ENCODE measurements around the gene SCARF2. TPM values are rescaled to one million over a fixed set of nuclear protein-coding genes. Genes with fewer than 3 reads are reported as not detected.

Gene SCARF2
- total RNA-seq, 1 donor from 2014 or later, result 15.8 TPM

- DNase-seq (ENCODE audit: low read depth, low spot score), result no peak
Observed at GRCh38 chr22:20440637-20441591, 3.3 kb upstream of the SCARF2 start.

GRCh38 chr22:20439928-20440575 lies 2.4 kb upstream of the SCARF2 start:
- no peak for DNase-seq (ENCODE audit: low read depth, low spot score)

- DNase-seq (ENCODE audit: low read depth, low spot score), result no peak
Observed at GRCh38 chr22:20439556-20439927, 1.9 kb upstream of the SCARF2 start.

- no peak for DNase-seq (ENCODE audit: low read depth, low spot score)
Observed at GRCh38 chr22:20438678-20439492, 1.3 kb upstream of the SCARF2 start.

GRCh38 chr22:20438427-20438677 lies 727 bp upstream of the SCARF2 start:
- DNase-seq (ENCODE audit: low read depth, low spot score), result no peak

GRCh38 chr22:20436768-20437612 lies 635 bp downstream of the SCARF2 start:
- DNase-seq (ENCODE audit: low read depth, low spot score), result no peak

- DNase-seq (ENCODE audit: low read depth, low spot score), result no peak
Observed at GRCh38 chr22:20436307-20436767, 1.3 kb downstream of the SCARF2 start.

GRCh38 chr22:20435436-20436306 lies 2.0 kb downstream of the SCARF2 start:
- DNase-seq (ENCODE audit: low read depth, low spot score), result no peak

GRCh38 chr22:20434773-20435172 lies 2.9 kb downstream of the SCARF2 start:
- DNase-seq (ENCODE audit: low read depth, low spot score), result no peak

- DNase-seq (ENCODE audit: low read depth, low spot score), result no peak
Observed at GRCh38 chr22:20434264-20434751, 3.3 kb downstream of the SCARF2 start.

- DNase-seq (ENCODE audit: low read depth, low spot score), result no peak
Observed at GRCh38 chr22:20433686-20434241, 3.9 kb downstream of the SCARF2 start.

- no peak for DNase-seq (ENCODE audit: low read depth, low spot score)
Observed at GRCh38 chr22:20433191-20433590, 4.4 kb downstream of the SCARF2 start.

GRCh38 chr22:20432244-20432686 lies 5.4 kb downstream of the SCARF2 start:
- DNase-seq (ENCODE audit: low read depth, low spot score), result no peak

- DNase-seq (ENCODE audit: low read depth, low spot score), result no peak
Observed at GRCh38 chr22:20431511-20432192, 6.0 kb downstream of the SCARF2 start.

GRCh38 chr22:20430720-20431510 lies 6.7 kb downstream of the SCARF2 start:
- DNase-seq (ENCODE audit: low read depth, low spot score), result no peak

GRCh38 chr22:20430101-20430719 lies 7.4 kb downstream of the SCARF2 start:
- no peak for DNase-seq (ENCODE audit: low read depth, low spot score)

GRCh38 chr22:20429254-20430100 lies 8.1 kb downstream of the SCARF2 start:
- DNase-seq (ENCODE audit: low read depth, low spot score), result no peak

All from pulmonary artery endothelial cell (primary cell).